ENCODE results near the gene ZG16. TPM values are rescaled to one million over a fixed set of nuclear protein-coding genes. Genes with fewer than 3 reads are reported as not detected.

Gene ZG16
- total and polyA plus RNA-seq, 9 of the 15 experiments (the other 6 are each of a cell fraction or from before 2014, with no cell fraction given) = 0.04 TPM; not detected in 8

GRCh38 chr16:29816694-29817441 lies 38.8 kb downstream of the ZG16 start (continued):
- TF ChIP-seq CHD7 (IDR thresholded peaks at IDR 0.05; ENCODE audit: low read depth, low read length) (no peak), VEZF1 (CRISPR knock-in tag; IDR thresholded peaks at IDR 0.05) (peak; percentile 34), MCM2 (IDR thresholded peaks at IDR 0.05; ENCODE audit: low read depth) (no peak), CBFB (CRISPR knock-in tag; IDR thresholded peaks at IDR 0.05) (no peak), ZEB2 (IDR thresholded peaks at IDR 0.05) (no peak), POLR2AphosphoS2 (IDR thresholded peaks at IDR 0.05; ENCODE audit: low read length) (no peak), ZNF347 (CRISPR knock-in tag; IDR thresholded peaks at IDR 0.05; ENCODE audit: low read depth) (no peak), GABPA (tag; conservative IDR thresholded peaks at IDR 0.05; ENCODE audit: low read depth) (no peak), IRF9 (tag; IDR thresholded peaks at IDR 0.05) (no peak), SIN3A (IDR thresholded peaks at IDR 0.05; ENCODE audit: borderline replicate concordance in 2 of 2, control insufficient read depth in 1 of 2, low read depth in 2 of 2, low read length in 2 of 2) (peak; percentile 22 to 44; a peak in 1 of 4 replicates), NFE2 (IDR thresholded peaks at IDR 0.05; ENCODE audit: low read depth) (no peak), TEAD1 (CRISPR knock-in tag; IDR thresholded peaks at IDR 0.05) (no peak), FOXJ3 (CRISPR knock-in tag; IDR thresholded peaks at IDR 0.05) (no peak), KDM2B (CRISPR knock-in tag; IDR thresholded peaks at IDR 0.05) (no peak; the same call in 1 of the 2 replicates)
